ENCODE data around the gene NTM. TPM values are rescaled to one million over a fixed set of nuclear protein-coding genes. Genes with fewer than 3 reads are reported as not detected.
A peak's percentile ranks its signal among the peaks of the same experiment; 100 is the strongest.

The NTM gene
- total and polyA plus RNA-seq, 12 donors: 0.43 to 3.0 (median 1.3) TPM

GRCh38 chr11:131672191-131672590 is 301.8 kb downstream of the NTM start:
- Histone ChIP-seq H3K4me3 (no peak overlapping the region), H3K27ac (no peak overlapping the region), H3K27me3 (peaks cover 0 to 28% (median 10%) of the 10 kb centered on the region in 7 donors), H3K4me1 (peaks cover 0 to 7% (median 0%) of the 10 kb centered on the region in 9 donors), H3K36me3 (no peaks in the 10 kb centered on the region), H3K9me3 (no peaks in the 10 kb centered on the region)
- DNase-seq (no peak), ATAC-seq (peak in 3 of 8 donors; percentile 15 to 30 (median 30))
- intact Hi-C loops (cut with DNase I): loop anchor here in 9 of 10 donors (2.0 to 10.0 kb wide), 10 partner anchors 90 to 750 kb away; no protein-coding TSS in a partner anchor
- 70 to 86% methylated on average over 15 of the region's 15 CpGs for WGBS, 2 donors
- TF ChIP-seq CTCF (IDR thresholded peaks at IDR 0.05): no peak

GRCh38 chr11:131674051-131674755 is 303.8 kb downstream of the NTM start:
- TF ChIP-seq CTCF (IDR thresholded peaks at IDR 0.05): peak; percentile 72 to 96 (median 92)
- H3K27ac ChIP-seq: peak overlapping the region in 1 of 10 donors; percentile 34
- no peak overlapping the region for H3K4me3 ChIP-seq
- H3K4me1 ChIP-seq: peaks cover 0 to 7% (median 0%) of the 10 kb centered on the region in 9 donors
- intact Hi-C loops (cut with DNase I): loop anchor here in 9 of 10 donors (2.0 to 10.0 kb wide), 10 partner anchors 92 to 752 kb away; no protein-coding TSS in a partner anchor
- DNase-seq (peak; percentile 46 to 75), ATAC-seq (peak; percentile 66 to 93 (median 84))
- peaks cover 0 to 21% (median 6%) of the 10 kb centered on the region in 7 donors for H3K27me3 ChIP-seq
- H3K36me3 ChIP-seq: no peaks in the 10 kb centered on the region
- 21 to 22% methylated on average over 16 of the region's 16 CpGs for WGBS, 2 donors
- H3K9me3 ChIP-seq: no peaks in the 10 kb centered on the region

GRCh38 chr11:131675121-131675888 is 304.9 kb downstream of the NTM start:
- Histone ChIP-seq H3K27me3 (peaks cover 0 to 16% (median 6%) of the 10 kb centered on the region in 7 donors), H3K27ac (peak overlapping the region in 3 of 10 donors; percentile 7 to 36 (median 34)), H3K9me3 (no peaks in the 10 kb centered on the region), H3K36me3 (no peaks in the 10 kb centered on the region), H3K4me3 (no peak overlapping the region), H3K4me1 (peaks cover 0 to 7% (median 0%) of the 10 kb centered on the region in 9 donors)
- DNase-seq: no peak
- no peak for TF ChIP-seq CTCF (IDR thresholded peaks at IDR 0.05)
- peak in 4 of 8 donors; percentile 24 to 34 (median 28) for ATAC-seq
- intact Hi-C loops (cut with DNase I): loop anchor here (2.0 to 10.0 kb wide), 7 partner anchors 161 to 753 kb away; no protein-coding TSS in a partner anchor
- 66% methylated on average over 11 of the region's 11 CpGs for WGBS, 2 donors

- Histone ChIP-seq H3K4me3 (no peak overlapping the region), H3K27me3 (peaks cover 0 to 27% (median 14%) of the 10 kb centered on the region in 7 donors), H3K36me3 (no peaks in the 10 kb centered on the region), H3K27ac (no peak overlapping the region), H3K9me3 (no peaks in the 10 kb centered on the region), H3K4me1 (peaks cover 0 to 7% (median 0%) of the 10 kb centered on the region in 9 donors)
- WGBS, 2 donors: 43 to 63% methylated on average over 4 of the region's 4 CpGs
- DNase-seq: no peak
- ATAC-seq: no peak
- TF ChIP-seq CTCF (IDR thresholded peaks at IDR 0.05): no peak
- intact Hi-C loops (cut with DNase I): loop anchor here in 9 of 10 donors (5.0 to 10.0 kb wide), 6 partner anchors 163 to 756 kb away; no protein-coding TSS in a partner anchor
Measured at GRCh38 chr11:131677828-131678470, 307.5 kb downstream of the NTM start.
